IPS-18a (cell line): Measurements from ENCODE around the gene CLEC1A.
"Not testable (repeated sequence)": the region's sequence is repeated elsewhere in the genome, so short reads cannot be mapped to it uniquely, and the experiment has no call there.

Experiments used
- H3K27ac ChIP-seq: one replicate; pipeline ENCODE4 v1.5.1; 2013; ENCODE audit warnings: low read length
- H3K27me3 ChIP-seq: one replicate; pipeline ENCODE4 v1.6.1; 2013; ENCODE audit warnings: mild to moderate bottlenecking, low read length; ENCODE audit not compliant: control insufficient read depth, insufficient read depth
- H3K36me3 ChIP-seq: one replicate; pipeline ENCODE4 v1.6.1; 2013; ENCODE audit warnings: low read depth, low read length; ENCODE audit not compliant: control insufficient read depth
- H3K4me1 ChIP-seq: one replicate; pipeline ENCODE4 v1.6.1; 2013; ENCODE audit warnings: low read depth, low read length; ENCODE audit not compliant: control insufficient read depth
- H3K4me3 ChIP-seq: one replicate; pipeline ENCODE4 v1.5.1; 2013; ENCODE audit warnings: low read length
- H3K9ac ChIP-seq: one replicate; pipeline ENCODE4 v1.6.1; 2013; ENCODE audit warnings: mild to moderate bottlenecking, low read length, moderate library complexity
- H3K9me3 ChIP-seq: one replicate; pipeline ENCODE4 v1.6.1; 2013; ENCODE audit warnings: low read depth, low read length; ENCODE audit not compliant: control insufficient read depth

Gene CLEC1A

DNA sequence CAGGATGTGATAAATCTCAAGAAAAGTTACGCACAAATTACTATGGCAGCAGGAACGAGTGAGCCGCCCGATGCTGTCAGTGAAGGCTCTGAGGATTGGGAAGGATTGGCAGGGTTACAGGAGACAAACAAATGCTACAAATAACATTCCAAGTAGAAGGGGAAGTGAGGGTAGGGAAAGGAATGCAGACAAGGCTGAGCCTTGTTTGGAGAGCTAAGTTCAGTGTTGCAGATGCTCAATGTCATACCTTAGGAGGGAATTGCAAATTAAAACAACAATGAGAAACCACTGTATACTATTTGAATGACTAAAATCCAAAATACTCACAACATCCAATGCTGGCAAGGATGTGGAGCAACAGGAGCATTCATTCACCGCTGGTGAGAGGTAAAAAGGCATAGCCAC is 67.0 kb downstream of the CLEC1A start:
- Histone ChIP-seq H3K36me3 (no peaks in the 10 kb centered on the region), H3K4me3 (no peak overlapping the region), H3K9ac (no peak overlapping the region), H3K27ac (no peak overlapping the region), H3K27me3 (no peaks in the 10 kb centered on the region), H3K9me3 (no peaks in the 10 kb centered on the region), H3K4me1 (no peaks in the 10 kb centered on the region)

DNA sequence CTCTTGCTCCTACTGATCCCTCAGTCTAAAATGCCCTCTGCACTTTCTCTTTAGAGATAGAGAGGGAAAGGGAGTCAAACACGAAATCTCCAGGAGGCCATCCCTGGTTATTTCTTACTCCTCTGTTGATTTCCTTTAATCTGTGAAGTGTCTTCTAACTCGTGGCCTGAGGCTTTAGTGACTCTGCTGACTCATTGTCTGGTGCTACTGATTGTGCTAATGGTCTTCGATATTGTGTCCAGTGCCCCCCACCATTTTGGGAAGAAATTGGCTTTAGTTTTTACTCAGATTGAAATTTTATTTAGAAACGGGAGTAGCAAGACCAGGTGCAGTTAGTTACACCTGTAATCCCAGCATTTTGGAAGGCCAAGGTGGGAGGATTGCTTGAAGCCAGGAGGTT is 67.5 kb downstream of the CLEC1A start:
- H3K27ac ChIP-seq = no peak overlapping the region
- H3K9me3 ChIP-seq = no peaks in the 10 kb centered on the region
- H3K36me3 ChIP-seq = no peaks in the 10 kb centered on the region
- no peaks in the 10 kb centered on the region for H3K4me1 ChIP-seq
- H3K27me3 ChIP-seq = no peaks in the 10 kb centered on the region
- H3K4me3 ChIP-seq = no peak overlapping the region
- H3K9ac ChIP-seq = no peak overlapping the region

DNA sequence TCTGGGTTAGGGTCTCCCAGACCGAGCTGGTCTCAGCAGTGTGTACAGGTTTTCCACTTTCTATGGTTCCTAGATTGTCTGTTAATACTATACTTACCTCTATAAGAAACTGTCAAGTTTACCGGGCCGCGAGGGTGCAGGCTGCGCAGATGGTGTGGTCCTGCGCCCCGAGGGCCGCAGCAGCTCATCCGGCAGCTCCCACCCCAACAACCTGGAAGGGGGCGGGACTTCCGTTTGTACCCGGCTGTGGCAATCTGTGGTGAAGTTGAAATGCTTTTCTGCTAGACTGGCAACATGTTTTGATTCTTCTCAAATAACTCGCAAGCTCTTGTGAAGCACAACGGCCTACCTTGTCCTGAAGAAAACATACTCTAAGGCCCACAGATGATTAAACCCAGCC is 68.3 kb downstream of the CLEC1A start, which contains the start of gene CLEC9A:
Gene CLEC9A, plus strand, starts transcription at position 237 of the 400 bp plus-strand sequence. CDS start 22,006 bp downstream, outside the sequence.
- Histone ChIP-seq H3K9me3 (no peaks in the 10 kb centered on the region), H3K36me3 (no peaks in the 10 kb centered on the region), H3K27ac (no peak within 1 kb of the TSS), H3K9ac (no peak within 1 kb of the TSS), H3K27me3 (no peaks in the 10 kb centered on the region), H3K4me3 (no peak within 1 kb of the TSS), H3K4me1 (no peaks in the 10 kb centered on the region)

DNA sequence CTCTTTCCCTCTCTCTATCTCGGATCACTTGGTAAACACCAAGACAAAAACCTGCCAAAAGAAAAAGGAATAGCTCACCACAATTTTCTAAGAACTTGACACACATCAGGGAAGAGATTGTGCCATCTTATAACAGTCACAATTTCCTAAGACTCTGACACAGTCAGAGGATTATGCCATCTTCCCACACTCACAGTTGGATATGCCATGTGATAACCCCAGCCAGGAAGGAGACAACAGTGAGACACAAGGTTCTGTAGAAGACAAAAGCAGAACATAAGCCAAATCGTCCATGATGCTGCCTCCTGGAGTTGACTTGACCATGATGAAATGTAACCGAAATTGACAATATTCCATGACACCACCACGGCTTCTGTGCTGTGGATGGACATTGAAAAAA is 71.1 kb downstream of the CLEC1A start:
- Histone ChIP-seq H3K9me3 (no peaks in the 10 kb centered on the region), H3K4me3 (no peak overlapping the region), H3K27ac (no peak overlapping the region), H3K36me3 (no peaks in the 10 kb centered on the region), H3K27me3 (no peaks in the 10 kb centered on the region), H3K9ac (no peak overlapping the region), H3K4me1 (no peaks in the 10 kb centered on the region)

DNA sequence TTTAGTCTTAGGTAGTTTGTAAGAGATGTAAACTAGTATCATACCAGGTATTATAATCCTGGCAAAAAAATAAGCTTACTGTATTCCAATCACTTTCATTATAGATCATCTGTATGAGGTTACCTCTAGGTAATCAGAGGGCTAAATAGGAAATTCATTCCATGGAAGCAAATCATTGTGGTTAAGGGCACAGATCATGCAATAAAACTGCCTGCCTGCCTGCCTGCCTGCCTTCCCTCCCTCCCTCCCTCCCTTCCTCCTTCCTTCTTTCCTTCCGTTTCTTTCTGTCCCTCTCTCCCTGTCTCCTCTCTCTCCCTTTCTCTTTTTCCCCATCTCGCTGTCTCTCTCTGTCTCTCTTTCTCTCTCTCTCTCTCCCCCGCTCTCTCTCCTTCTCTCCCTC is 71.5 kb downstream of the CLEC1A start:
- no peak overlapping the region for H3K9ac ChIP-seq
- no peaks in the 10 kb centered on the region for H3K27me3 ChIP-seq
- H3K4me1 ChIP-seq = no peaks in the 10 kb centered on the region
- no peaks in the 10 kb centered on the region for H3K9me3 ChIP-seq
- no peaks in the 10 kb centered on the region for H3K36me3 ChIP-seq
- H3K27ac ChIP-seq = no peak overlapping the region
- no peak overlapping the region for H3K4me3 ChIP-seq

DNA sequence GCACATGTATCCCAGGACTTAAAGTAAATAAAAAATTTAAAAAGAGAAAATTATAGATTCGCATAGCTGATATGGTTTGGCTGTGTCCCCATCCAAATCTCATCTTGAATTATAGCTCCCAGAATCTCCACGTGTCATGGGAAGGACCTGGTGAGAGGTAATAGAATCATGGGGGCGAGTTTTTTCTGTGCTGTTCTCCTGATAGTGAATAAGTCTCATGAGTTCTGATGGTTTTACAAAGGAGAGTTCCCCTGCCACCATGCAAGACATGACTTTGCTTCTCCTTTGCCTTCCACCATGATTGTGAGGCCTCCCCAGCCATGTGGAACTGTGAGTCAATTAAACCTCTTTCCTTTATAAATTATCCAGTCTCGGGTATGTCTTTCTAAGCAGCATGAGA is 72.1 kb downstream of the CLEC1A start:
- H3K9me3 ChIP-seq, H3K36me3 ChIP-seq, H3K4me3 ChIP-seq, H3K4me1 ChIP-seq, H3K9ac ChIP-seq, H3K27me3 ChIP-seq, H3K27ac ChIP-seq: not testable (repeated sequence)

DNA sequence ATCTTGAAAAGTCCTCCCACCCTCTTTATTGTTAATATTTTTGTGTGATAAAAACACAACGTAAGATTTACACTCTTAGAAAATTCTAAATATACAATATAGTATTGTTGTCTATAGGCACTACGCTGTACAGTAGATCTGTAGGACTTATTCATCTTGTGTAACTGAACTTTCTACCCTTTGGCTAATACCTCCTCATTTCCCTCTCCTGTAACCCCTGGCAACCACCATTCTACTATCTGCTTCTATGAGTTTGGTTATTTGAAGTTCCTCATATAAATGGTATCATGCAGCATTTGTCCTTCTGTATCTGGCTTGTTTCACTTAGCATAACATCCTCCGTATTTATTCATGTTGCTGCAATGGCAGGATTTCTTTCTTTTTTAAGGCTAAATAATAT is 73.5 kb downstream of the CLEC1A start:
- Histone ChIP-seq H3K4me1 (no peaks in the 10 kb centered on the region), H3K27me3 (no peaks in the 10 kb centered on the region), H3K4me3 (no peak overlapping the region), H3K9me3 (no peaks in the 10 kb centered on the region), H3K9ac (no peak overlapping the region), H3K36me3 (no peaks in the 10 kb centered on the region), H3K27ac (no peak overlapping the region)

DNA sequence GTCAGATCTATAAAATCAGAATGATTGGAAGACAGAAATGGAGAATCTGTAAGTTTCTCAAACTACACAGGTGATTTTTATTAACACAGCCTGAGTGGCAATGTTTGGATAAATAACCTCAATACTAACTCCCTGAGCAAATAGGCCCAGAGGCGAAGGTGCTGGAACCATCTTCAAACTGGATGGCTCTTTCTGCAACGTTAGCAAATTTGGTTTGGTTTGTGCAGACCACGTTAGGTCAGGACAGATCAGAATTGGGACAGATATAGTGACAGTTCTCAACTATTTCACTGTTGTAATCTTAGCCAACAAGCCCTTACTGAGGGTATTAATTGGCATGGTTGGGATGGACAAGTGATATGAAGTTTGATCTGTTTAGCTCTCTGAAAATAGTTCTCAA is 77.4 kb downstream of the CLEC1A start:
- no peaks in the 10 kb centered on the region for H3K27me3 ChIP-seq
- H3K9ac ChIP-seq = no peak overlapping the region
- no peak overlapping the region for H3K27ac ChIP-seq
- H3K4me3 ChIP-seq = no peak overlapping the region
- no peaks in the 10 kb centered on the region for H3K9me3 ChIP-seq
- no peaks in the 10 kb centered on the region for H3K36me3 ChIP-seq
- H3K4me1 ChIP-seq = peaks cover 10% of the 10 kb centered on the region
